Measurements from ENCODE around the gene UBALD1.

DNA sequence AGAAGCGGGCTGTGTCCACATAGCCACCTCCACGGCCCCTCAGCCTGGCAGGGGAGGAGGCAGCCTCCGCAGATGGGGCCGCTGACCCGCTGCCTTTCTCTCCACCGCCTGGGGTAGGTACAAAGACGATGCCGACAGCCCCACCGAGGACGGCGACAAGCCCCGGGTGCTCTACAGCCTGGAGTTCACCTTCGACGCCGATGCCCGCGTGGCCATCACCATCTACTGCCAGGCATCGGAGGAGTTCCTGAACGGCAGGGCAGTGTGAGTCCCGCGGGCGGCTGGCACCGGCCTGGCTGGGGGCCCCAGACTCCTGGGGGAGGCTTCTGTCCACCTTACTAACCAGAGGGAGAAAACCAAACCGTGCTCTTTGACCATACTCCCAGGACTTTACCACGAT lies 37.9 kb upstream of the UBALD1 start:
- no peak for TF ChIP-seq POLR2A (IDR thresholded peaks at IDR 0.05)
- TF ChIP-seq, protein P1, sequence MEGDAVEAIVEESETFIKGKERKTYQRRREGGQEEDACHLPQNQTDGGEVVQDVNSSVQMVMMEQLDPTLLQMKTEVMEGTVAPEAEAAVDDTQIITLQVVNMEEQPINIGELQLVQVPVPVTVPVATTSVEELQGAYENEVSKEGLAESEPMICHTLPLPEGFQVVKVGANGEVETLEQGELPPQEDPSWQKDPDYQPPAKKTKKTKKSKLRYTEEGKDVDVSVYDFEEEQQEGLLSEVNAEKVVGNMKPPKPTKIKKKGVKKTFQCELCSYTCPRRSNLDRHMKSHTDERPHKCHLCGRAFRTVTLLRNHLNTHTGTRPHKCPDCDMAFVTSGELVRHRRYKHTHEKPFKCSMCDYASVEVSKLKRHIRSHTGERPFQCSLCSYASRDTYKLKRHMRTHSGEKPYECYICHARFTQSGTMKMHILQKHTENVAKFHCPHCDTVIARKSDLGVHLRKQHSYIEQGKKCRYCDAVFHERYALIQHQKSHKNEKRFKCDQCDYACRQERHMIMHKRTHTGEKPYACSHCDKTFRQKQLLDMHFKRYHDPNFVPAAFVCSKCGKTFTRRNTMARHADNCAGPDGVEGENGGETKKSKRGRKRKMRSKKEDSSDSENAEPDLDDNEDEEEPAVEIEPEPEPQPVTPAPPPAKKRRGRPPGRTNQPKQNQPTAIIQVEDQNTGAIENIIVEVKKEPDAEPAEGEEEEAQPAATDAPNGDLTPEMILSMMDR (IDR thresholded peaks at IDR 0.05) = no peak
- TF ChIP-seq POLR2AphosphoS5 (IDR thresholded peaks at IDR 0.05) = no peak
- TF ChIP-seq EP300 (IDR thresholded peaks at IDR 0.05) = no peak

All from gastroesophageal sphincter (tissue), 3 donors.